Esophagus squamous epithelium (tissue), 5 donors: ENCODE data around the gene NEDD4L. TPM values are rescaled to one million over a fixed set of nuclear protein-coding genes. Genes with fewer than 3 reads are reported as not detected.

Experiments
- DNase-seq: peaks from one replicate; lab custom pipeline; 2025; lab: John Stamatoyannopoulos, UW
- H3K27ac ChIP-seq, 4 donors: fragments of 200-600 bp; sonication (generic); one replicate each; pipeline ENCODE4 v1.5.1; 2016 to 2019; ENCODE audit warnings: mild to moderate bottlenecking in 1 of 4
- H3K27me3 ChIP-seq, 4 donors: fragments of 200-600 bp; sonication (generic); 1 replicate in 3 of 4; 2 replicates in 1 of 4; pipeline versions ENCODE4 v1.5.1 to v1.6.0; 2017 to 2021; ENCODE audit warnings: antibody characterized with exemption in 1 of 4
- H3K36me3 ChIP-seq, 3 donors: fragments of 200-600 bp; sonication (generic); one replicate each; pipeline ENCODE4 v1.5.1; 2016 to 2019
- H3K4me1 ChIP-seq, 3 donors: fragments of 200-600 bp; sonication (generic); one replicate each; pipeline ENCODE4 v1.5.1; 2017 to 2019
- H3K4me3 ChIP-seq, 4 donors: fragments of 200-600 bp; sonication (generic); 1 replicate in 3 of 4; 2 replicates in 1 of 4; pipeline ENCODE4 v1.5.1; 2016 to 2019; ENCODE audit warnings: mild to moderate bottlenecking in 2 of 4, moderate library complexity in 1 of 4
- H3K9me3 ChIP-seq, 3 donors: fragments of 200-600 bp; sonication (generic); one replicate each; pipeline ENCODE4 v1.5.1; 2016 to 2019
- CTCF ChIP-seq, 6 experiments: fragments of 450-650 bp in 4 of 6; fragments of 200-600 bp in 2 of 6; sonication (generic) in 2 of 6; IDR thresholded peaks; one replicate each; pipeline ENCODE4 v1.5.1; 2016 to 2019; ENCODE audit warnings: antibody characterized with exemption in 6 of 6, mild to moderate bottlenecking in 4 of 6, moderate library complexity in 4 of 6
- POLR2A ChIP-seq, 4 donors: fragments of 450-650 bp; IDR thresholded peaks; one replicate each; pipeline ENCODE4 v1.6.1; 2017; ENCODE audit warnings: antibody characterized with exemption in 4 of 4, mild to moderate bottlenecking in 4 of 4, moderate library complexity in 3 of 4
- WGBS, 2 donors: methylation state at CpG; one replicate each; pipeline ENCODE4 v1.1.5; 2018; 5-methylcytosine and 5-hydroxymethylcytosine counted together
- intact Hi-C: fragments of 100-400 bp; cut with DNase I; formaldehyde crosslinking; loops from one replicate; pipeline ENCODE4 v1.15.0; 2022
- total RNA-seq, 4 donors: library from RNA; depleted of rRNA; stranded (reverse); fragments of >200 nt; gene quantifications; one replicate each; pipeline ENCODE4 v1.1.0, GENCODE V29; 2016
- donor health status: DM: yes; HTN: yes; CAD: no.

NEDD4L gene
- total RNA-seq, 4 donors from 2014 or later = 17.0 to 27.6 (median 21.9) TPM

- no peak for DNase-seq
- Histone ChIP-seq H3K27me3 (no peaks in the 10 kb centered on the region), H3K9me3 (no peaks in the 10 kb centered on the region), H3K27ac (no peak overlapping the region), H3K4me1 (peaks cover 0 to 7% (median 0%) of the 10 kb centered on the region in 3 donors), H3K4me3 (no peak overlapping the region), H3K36me3 (no peaks in the 10 kb centered on the region)
- WGBS, 2 donors = 89 to 98% methylated on average over 3 of the region's 3 CpGs
- intact Hi-C loops = no loop called here
- TF ChIP-seq POLR2A (IDR thresholded peaks at IDR 0.05) (no peak), CTCF (IDR thresholded peaks at IDR 0.05) (no peak)
These were observed 23.4 kb upstream of the NEDD4L start for GRCh38 chr18:58020567-58021107.

GRCh38 chr18:58021504-58021903, 22.5 kb upstream of the NEDD4L start:
- Histone ChIP-seq H3K27me3 (no peaks in the 10 kb centered on the region), H3K4me1 (peaks cover 0 to 12% (median 0%) of the 10 kb centered on the region in 3 donors), H3K4me3 (no peak overlapping the region), H3K27ac (no peak overlapping the region), H3K36me3 (no peaks in the 10 kb centered on the region), H3K9me3 (no peaks in the 10 kb centered on the region)
- intact Hi-C loops = no loop called here
- no peak for DNase-seq
- 87 to 91% methylated on average over 3 to 4 of the region's 4 CpGs for WGBS, 2 donors
- no peak for TF ChIP-seq CTCF (IDR thresholded peaks at IDR 0.05)
- no peak for TF ChIP-seq POLR2A (IDR thresholded peaks at IDR 0.05)

GRCh38 chr18:58023108-58023507, 20.9 kb upstream of the NEDD4L start:
- Histone ChIP-seq H3K27ac (no peak overlapping the region), H3K27me3 (peaks cover 0 to 9% (median 0%) of the 10 kb centered on the region in 4 donors), H3K4me3 (no peak overlapping the region), H3K4me1 (peaks cover 0 to 12% (median 0%) of the 10 kb centered on the region in 3 donors), H3K9me3 (no peaks in the 10 kb centered on the region), H3K36me3 (no peaks in the 10 kb centered on the region)
- no peak for DNase-seq
- 94 to 95% methylated on average over 2 of the region's 2 CpGs for WGBS, 2 donors
- intact Hi-C loops = no loop called here
- TF ChIP-seq CTCF (IDR thresholded peaks at IDR 0.05) = no peak
- TF ChIP-seq POLR2A (IDR thresholded peaks at IDR 0.05) = no peak

GRCh38 chr18:58024139-58024538, 19.9 kb upstream of the NEDD4L start:
- 39 to 64% methylated on average over 3 of the region's 3 CpGs for WGBS, 2 donors
- Histone ChIP-seq H3K4me1 (peaks cover 0 to 12% (median 0%) of the 10 kb centered on the region in 3 donors), H3K4me3 (no peak overlapping the region), H3K27ac (no peak overlapping the region), H3K27me3 (peaks cover 0 to 19% (median 0%) of the 10 kb centered on the region in 4 donors), H3K36me3 (no peaks in the 10 kb centered on the region), H3K9me3 (no peaks in the 10 kb centered on the region)
- TF ChIP-seq POLR2A (IDR thresholded peaks at IDR 0.05) (no peak), CTCF (IDR thresholded peaks at IDR 0.05) (no peak)
- DNase-seq = no peak
- intact Hi-C loops = no loop called here

- WGBS, 2 donors = 73 to 94% methylated on average over 5 to 7 of the region's 7 CpGs
- no peaks in the 10 kb centered on the region for H3K36me3 ChIP-seq
- intact Hi-C loops = no loop called here
- DNase-seq = no peak
- H3K4me1 ChIP-seq = peaks cover 0 to 12% (median 0%) of the 10 kb centered on the region in 3 donors
- TF ChIP-seq CTCF (IDR thresholded peaks at IDR 0.05) = no peak
- no peak for TF ChIP-seq POLR2A (IDR thresholded peaks at IDR 0.05)
- no peaks in the 10 kb centered on the region for H3K9me3 ChIP-seq
- H3K27me3 ChIP-seq = peaks cover 0 to 22% (median 0%) of the 10 kb centered on the region in 4 donors
- H3K27ac ChIP-seq = no peak overlapping the region
- H3K4me3 ChIP-seq = no peak overlapping the region
These were observed 18.8 kb upstream of the NEDD4L start for GRCh38 chr18:58025205-58025604.
